MM.1S (cell line): ENCODE data around the gene SPATS2.

Experiments used
- DNase-seq: peaks from one replicate; pipeline ENCODE4 v3.0.0-alpha.2; 2015
- H2AFZ ChIP-seq: fragments of 300-600 bp; sonication (generic); 2 replicates; pipeline ENCODE4 v1.6.0; 2016; ENCODE audit warnings: antibody characterized with exemption, low read length
- H3F3A ChIP-seq: fragments of 300-600 bp; sonication (generic); 2 replicates; pipeline ENCODE4 v1.6.1; 2016; ENCODE audit warnings: mild to moderate bottlenecking, antibody characterized with exemption, low read length, moderate library complexity, mixed read lengths; ENCODE audit not compliant: insufficient read depth
- H3K27ac ChIP-seq: fragments of 300-600 bp; sonication (generic); 2 replicates; pipeline ENCODE4 v1.5.1; 2016; ENCODE audit warnings: mild to moderate bottlenecking, low read length
- H3K27me3 ChIP-seq: fragments of 300-600 bp; sonication (generic); replicated peaks from 2 replicates; pipeline ENCODE4 v1.6.0; 2016; ENCODE audit warnings: low read length; ENCODE audit not compliant: insufficient read depth
- H3K36me3 ChIP-seq: fragments of 300-600 bp; sonication (generic); replicated peaks from 2 replicates; pipeline ENCODE4 v1.6.1; 2016; ENCODE audit warnings: mild to moderate bottlenecking, low read length, mixed read lengths; ENCODE audit not compliant: insufficient read depth
- H3K4me1 ChIP-seq: fragments of 300-600 bp; sonication (generic); 2 replicates; pipeline ENCODE4 v1.6.1; 2016; ENCODE audit warnings: low read length, mixed read lengths
- H3K4me2 ChIP-seq: fragments of 300-600 bp; sonication (generic); 2 replicates; pipeline ENCODE4 v1.6.0; 2016; ENCODE audit warnings: low read depth, low read length
- H3K4me3 ChIP-seq: fragments of 300-600 bp; sonication (generic); 2 replicates; pipeline ENCODE4 v1.5.1; 2016; ENCODE audit warnings: low read length, mixed read lengths
- H3K79me2 ChIP-seq: fragments of 300-600 bp; sonication (generic); 2 replicates; pipeline ENCODE4 v1.6.1; 2016; ENCODE audit warnings: mixed run types, low read length, mixed read lengths
- H3K9ac ChIP-seq: fragments of 300-600 bp; sonication (generic); 2 replicates; pipeline ENCODE4 v1.6.1; 2016; ENCODE audit warnings: low read length, mixed read lengths
- H3K9me2 ChIP-seq: fragments of 300-600 bp; sonication (generic); replicated peaks from 2 replicates; pipeline ENCODE4 v1.6.1; 2016; ENCODE audit warnings: mild to moderate bottlenecking, low read length, mixed read lengths; ENCODE audit not compliant: insufficient read depth
- H3K9me3 ChIP-seq: fragments of 300-600 bp; sonication (generic); replicated peaks from 2 replicates; pipeline ENCODE4 v1.6.1; 2016; ENCODE audit warnings: mild to moderate bottlenecking, low read length, mixed read lengths; ENCODE audit not compliant: insufficient read depth
- H4K20me1 ChIP-seq: fragments of 300-600 bp; sonication (generic); 2 replicates; pipeline ENCODE4 v1.6.1; 2016; ENCODE audit warnings: mild to moderate bottlenecking, low read length, moderate library complexity, mixed read lengths; ENCODE audit not compliant: insufficient read depth
- CTCF ChIP-seq: fragments of 300-600 bp; sonication (generic); IDR thresholded peaks from 2 replicates; pipeline ENCODE4 v1.5.1; 2016; ENCODE audit warnings: antibody characterized with exemption, low read length, mixed read lengths
- EZH2 ChIP-seq: fragments of 300-600 bp; sonication (generic); optimal IDR thresholded peaks from 2 replicates; pipeline ENCODE3; 2017; ENCODE audit warnings: low read depth, mild to moderate bottlenecking, antibody characterized with exemption, low read length, mixed read lengths
- EZH2phosphoT487 ChIP-seq: fragments of 300-600 bp; sonication (generic); IDR thresholded peaks from 2 replicates; pipeline ENCODE4 v1.6.1; 2018; ENCODE audit warnings: antibody characterized with exemption, low read length

SPATS2 gene

GRCh38 chr12:49555631-49556390 is 188.5 kb downstream of the SPATS2 start:
- TF ChIP-seq CTCF: no peak
- TF ChIP-seq EZH2: no peak
- no peak for TF ChIP-seq EZH2phosphoT487
- no peak overlapping the region for H3K4me2 ChIP-seq
- no peak overlapping the region for H2AFZ ChIP-seq
- H3K4me1 ChIP-seq: no peaks in the 10 kb centered on the region
- no peaks in the 10 kb centered on the region for H4K20me1 ChIP-seq
- H3K4me3 ChIP-seq: no peak overlapping the region
- no peaks in the 10 kb centered on the region for H3F3A ChIP-seq
- no peaks in the 10 kb centered on the region for H3K79me2 ChIP-seq
- DNase-seq: no peak
- H3K9me2 ChIP-seq: no peaks in the 10 kb centered on the region
- H3K9me3 ChIP-seq: no peaks in the 10 kb centered on the region
- peaks cover 23% of the 10 kb centered on the region for H3K27me3 ChIP-seq
- H3K36me3 ChIP-seq: no peaks in the 10 kb centered on the region
- H3K9ac ChIP-seq: no peak overlapping the region
- no peak overlapping the region for H3K27ac ChIP-seq

- Histone ChIP-seq H3K4me2 (no peak overlapping the region), H3K9me2 (no peaks in the 10 kb centered on the region), H3K27me3 (peaks cover 16% of the 10 kb centered on the region), H3K4me1 (no peaks in the 10 kb centered on the region), H3K27ac (no peak overlapping the region), H3K9me3 (no peaks in the 10 kb centered on the region), H4K20me1 (no peaks in the 10 kb centered on the region), H3K9ac (no peak overlapping the region), H3K79me2 (no peaks in the 10 kb centered on the region), H2AFZ (no peak overlapping the region), H3F3A (no peaks in the 10 kb centered on the region), H3K4me3 (no peak overlapping the region), H3K36me3 (no peaks in the 10 kb centered on the region)
- no peak for DNase-seq
- TF ChIP-seq EZH2 (no peak), CTCF (no peak), EZH2phosphoT487 (no peak)
Measured at GRCh38 chr12:49556391-49557186, 189.3 kb downstream of the SPATS2 start.

GRCh38 chr12:49557187-49557916 is 190.1 kb downstream of the SPATS2 start:
- H3K36me3 ChIP-seq: peaks cover 3% of the 10 kb centered on the region; the same call in 1 of the 2 replicates
- H3K9ac ChIP-seq: no peak overlapping the region
- H4K20me1 ChIP-seq: no peaks in the 10 kb centered on the region
- H3K4me2 ChIP-seq: no peak overlapping the region
- no peaks in the 10 kb centered on the region for H3K9me3 ChIP-seq
- H3F3A ChIP-seq: no peaks in the 10 kb centered on the region
- no peak for DNase-seq
- H3K79me2 ChIP-seq: no peaks in the 10 kb centered on the region
- peaks cover 8% of the 10 kb centered on the region; the same call in 1 of the 2 replicates for H3K27me3 ChIP-seq
- H3K4me3 ChIP-seq: no peak overlapping the region
- no peaks in the 10 kb centered on the region for H3K9me2 ChIP-seq
- H2AFZ ChIP-seq: no peak overlapping the region
- no peak for TF ChIP-seq EZH2
- TF ChIP-seq CTCF: no peak
- no peak for TF ChIP-seq EZH2phosphoT487
- no peak overlapping the region for H3K27ac ChIP-seq
- H3K4me1 ChIP-seq: no peaks in the 10 kb centered on the region
